H9 (cell line): ENCODE results near the gene FAAP100. TPM values are rescaled to one million over a fixed set of nuclear protein-coding genes. Genes with fewer than 3 reads are reported as not detected.
"Not testable (repeated sequence)": the region's sequence is repeated elsewhere in the genome, so short reads cannot be mapped to it uniquely, and the experiment has no call there.

Source experiments
- DNase-seq: peaks from one replicate; pipeline ENCODE4 v3.0.0-alpha.2; 2017
- H2AFZ ChIP-seq: one replicate; pipeline ENCODE4 v1.6.1; 2013; ENCODE audit warnings: mild to moderate bottlenecking, low read length, control low read depth, moderate library complexity
- H2AK5ac ChIP-seq: 2 replicates; pipeline ENCODE4 v1.6.1; 2013; ENCODE audit warnings: low read length, control low read depth, mixed read lengths; ENCODE audit not compliant: insufficient read length
- H2BK120ac ChIP-seq: one replicate; pipeline ENCODE4 v1.6.1; 2013; ENCODE audit warnings: low read depth, mild to moderate bottlenecking, low read length, control low read depth, inconsistent platforms; ENCODE audit not compliant: poor library complexity, severe bottlenecking
- H2BK12ac ChIP-seq: 2 replicates; pipeline ENCODE4 v1.6.1; 2013; ENCODE audit warnings: low read length, control low read depth, mixed read lengths, low read depth; ENCODE audit not compliant: insufficient read length
- H2BK15ac ChIP-seq: 2 replicates; pipeline ENCODE4 v1.6.1; 2013; ENCODE audit warnings: low read depth, low read length, control low read depth
- H2BK20ac ChIP-seq: one replicate; pipeline ENCODE4 v1.6.1; 2013; ENCODE audit warnings: low read depth, mild to moderate bottlenecking, low read length, control low read depth, inconsistent platforms; ENCODE audit not compliant: poor library complexity, severe bottlenecking
- H2BK5ac ChIP-seq: 2 replicates; pipeline ENCODE4 v1.6.1; 2013; ENCODE audit warnings: low read length, control low read depth, mixed read lengths; ENCODE audit not compliant: insufficient read length
- H3K14ac ChIP-seq: 2 replicates; pipeline ENCODE4 v1.6.1; 2013; ENCODE audit warnings: low read length, control low read depth; ENCODE audit not compliant: insufficient read depth
- H3K18ac ChIP-seq: 2 replicates; pipeline ENCODE4 v1.6.1; 2013; ENCODE audit warnings: low read depth, mild to moderate bottlenecking, mixed read lengths, low read length, control low read depth; ENCODE audit not compliant: insufficient read length
- H3K23ac ChIP-seq: 2 replicates; pipeline ENCODE4 v1.6.1; 2013; ENCODE audit warnings: low read length, control low read depth, mixed read lengths, low read depth; ENCODE audit not compliant: insufficient read length
- H3K23me2 ChIP-seq: 2 replicates; pipeline ENCODE4 v1.6.1; 2013; ENCODE audit warnings: low read depth, mild to moderate bottlenecking, mixed read lengths, low read length, control low read depth; ENCODE audit not compliant: insufficient read length, poor library complexity, severe bottlenecking
- H3K27ac ChIP-seq: 2 replicates; pipeline ENCODE4 v1.5.1; 2013; ENCODE audit warnings: low read length, control low read depth, mixed read lengths, low read depth; ENCODE audit not compliant: insufficient read length
- H3K27me3 ChIP-seq: 2 replicates; pipeline ENCODE4 v1.6.1; 2013; ENCODE audit warnings: low read length, control low read depth, inconsistent platforms; ENCODE audit not compliant: insufficient read depth
- H3K4ac ChIP-seq: 2 replicates; pipeline ENCODE4 v1.6.1; 2013; ENCODE audit warnings: low read depth, mild to moderate bottlenecking, control low read depth, inconsistent platforms, low read length, moderate library complexity
- H3K4me1 ChIP-seq: 2 replicates; pipeline ENCODE4 v1.6.1; 2013; ENCODE audit warnings: low read length, control low read depth, inconsistent platforms; ENCODE audit not compliant: insufficient read depth
- H3K4me2 ChIP-seq: 2 replicates; pipeline ENCODE4 v1.6.1; 2013; ENCODE audit warnings: low read length, control low read depth, mixed read lengths; ENCODE audit not compliant: insufficient read length, insufficient read depth
- H3K56ac ChIP-seq: 2 replicates; pipeline ENCODE4 v1.6.1; 2013; ENCODE audit warnings: low read depth, mild to moderate bottlenecking, mixed read lengths, low read length, control low read depth; ENCODE audit not compliant: insufficient read length
- H3K79me1 ChIP-seq: 2 replicates; pipeline ENCODE4 v1.6.1; 2013; ENCODE audit warnings: low read depth, mild to moderate bottlenecking, moderate library complexity, low read length, control low read depth, inconsistent platforms; ENCODE audit not compliant: insufficient read depth, poor library complexity, severe bottlenecking
- H3K79me2 ChIP-seq: 2 replicates; pipeline ENCODE4 v1.6.1; 2013; ENCODE audit warnings: low read length, control low read depth, inconsistent platforms; ENCODE audit not compliant: insufficient read depth
- H3K9ac ChIP-seq: 2 replicates; pipeline ENCODE4 v1.6.1; 2013; ENCODE audit warnings: low read length, control low read depth, mixed read lengths; ENCODE audit not compliant: insufficient read length; ENCODE audit errors: extremely low read depth
- H3K9me3 ChIP-seq: one replicate; pipeline ENCODE4 v1.6.1; 2013; ENCODE audit warnings: low read depth, low read length, inconsistent platforms; ENCODE audit not compliant: control insufficient read depth
- H3T11ph ChIP-seq: one replicate; pipeline ENCODE4 v1.6.1; 2013; ENCODE audit warnings: mild to moderate bottlenecking, low read length, control low read depth, inconsistent platforms
- H4K20me1 ChIP-seq: one replicate; pipeline ENCODE4 v1.6.1; 2013; ENCODE audit not compliant: control insufficient read depth, insufficient read length, insufficient read depth
- H4K5ac ChIP-seq: 2 replicates; pipeline ENCODE4 v1.6.1; 2013; ENCODE audit warnings: low read depth, mild to moderate bottlenecking, mixed read lengths, low read length, control low read depth; ENCODE audit not compliant: insufficient read length
- H4K8ac ChIP-seq: replicated peaks from 2 replicates; pipeline ENCODE4 v1.6.1; 2013; ENCODE audit warnings: low read length, control low read depth, mixed read lengths, low read depth; ENCODE audit not compliant: insufficient read length
- H4K91ac ChIP-seq: 2 replicates; pipeline ENCODE4 v1.6.1; 2013; ENCODE audit warnings: low read depth, mild to moderate bottlenecking, moderate library complexity, mixed read lengths, low read length, control low read depth; ENCODE audit not compliant: insufficient read length
- H3K27ac Mint-ChIP-seq, 3 experiments: 2 replicates in 2 of 3; 3 replicates in 1 of 3; pipeline ENCODE4 v1.8.0; 2020 to 2021; ENCODE audit warnings: mixed read lengths in 3 of 3, mild to moderate bottlenecking in 1 of 3, moderate library complexity in 1 of 3
- H3K27me3 Mint-ChIP-seq: 2 replicates; pipeline ENCODE4 v1.8.0; 2021; ENCODE audit warnings: low read depth, mild to moderate bottlenecking, moderate library complexity, mixed read lengths
- H3K36me3 Mint-ChIP-seq, 3 experiments: 2 replicates in 2 of 3; 3 replicates in 1 of 3; pipeline ENCODE4 v1.8.0; 2020 to 2021; ENCODE audit warnings: low read depth in 3 of 3, mixed read lengths in 3 of 3; ENCODE audit not compliant: insufficient read depth in 1 of 3
- H3K4me1 Mint-ChIP-seq, 2 experiments: 2 replicates each; pipeline ENCODE4 v1.8.0; 2020; ENCODE audit warnings: mixed read lengths in 2 of 2
- H3K4me3 Mint-ChIP-seq, 2 experiments: 2 replicates in 1 of 2; 3 replicates in 1 of 2; pipeline ENCODE4 v1.8.0; 2020 to 2021; ENCODE audit warnings: mild to moderate bottlenecking in 2 of 2, mixed read lengths in 2 of 2, moderate library complexity in 1 of 2
- H3K9me3 Mint-ChIP-seq, 2 experiments: 2 replicates in 1 of 2; 3 replicates in 1 of 2; pipeline ENCODE4 v1.8.0; 2020; ENCODE audit warnings: mild to moderate bottlenecking in 2 of 2, mixed read lengths in 2 of 2, moderate library complexity in 1 of 2
- WGBS: extraction: QIAGEN DNeasy Blood & Tissue Kit; methylation state at CpG from one replicate; pipeline ENCODE4 v1.1.7; 2013; ENCODE audit warnings: missing lambda C conversion rate, low lambda C conversion rate, mixed read lengths; ENCODE audit not compliant: insufficient read length; ENCODE audit errors: extremely low coverage; 5-methylcytosine and 5-hydroxymethylcytosine counted together
- total RNA-seq: library from RNA; stranded (reverse); gene quantifications from 2 replicates; pipeline ENCODE4 v1.2.1, GENCODE V29; 2021
- TF ChIP-seq, protein P1 (sequence below): fragments of 200-600 bp; sonication (generic); conservative IDR thresholded peaks from 3 replicates; pipeline ENCODE4 v1.8.0; 2021; ENCODE audit warnings: antibody characterized with exemption, mild to moderate bottlenecking

The FAAP100 gene
- total RNA-seq, 1 experiment from 2014 or later: 54.0 TPM

DNA sequence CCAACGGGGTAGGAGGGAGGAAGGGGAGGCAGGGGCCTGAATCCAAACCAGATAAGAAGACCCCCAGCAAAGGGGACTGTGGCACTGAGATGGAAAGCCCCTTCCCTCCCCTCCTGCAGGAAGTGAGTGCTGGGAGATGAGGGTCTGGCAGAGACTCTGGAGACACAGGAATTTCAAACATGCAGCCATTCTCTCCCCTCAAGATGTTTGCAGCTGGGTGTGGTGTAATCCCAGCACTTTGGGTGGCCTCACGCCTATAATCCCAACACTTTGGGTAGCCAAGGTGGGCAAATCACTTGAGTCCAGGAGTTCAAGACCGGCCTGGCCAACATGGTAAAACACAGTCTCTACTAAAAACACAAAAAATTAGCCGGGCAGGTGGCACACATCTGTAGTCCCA lies 33.9 kb upstream of the FAAP100 start:
- TF ChIP-seq, protein P1, sequence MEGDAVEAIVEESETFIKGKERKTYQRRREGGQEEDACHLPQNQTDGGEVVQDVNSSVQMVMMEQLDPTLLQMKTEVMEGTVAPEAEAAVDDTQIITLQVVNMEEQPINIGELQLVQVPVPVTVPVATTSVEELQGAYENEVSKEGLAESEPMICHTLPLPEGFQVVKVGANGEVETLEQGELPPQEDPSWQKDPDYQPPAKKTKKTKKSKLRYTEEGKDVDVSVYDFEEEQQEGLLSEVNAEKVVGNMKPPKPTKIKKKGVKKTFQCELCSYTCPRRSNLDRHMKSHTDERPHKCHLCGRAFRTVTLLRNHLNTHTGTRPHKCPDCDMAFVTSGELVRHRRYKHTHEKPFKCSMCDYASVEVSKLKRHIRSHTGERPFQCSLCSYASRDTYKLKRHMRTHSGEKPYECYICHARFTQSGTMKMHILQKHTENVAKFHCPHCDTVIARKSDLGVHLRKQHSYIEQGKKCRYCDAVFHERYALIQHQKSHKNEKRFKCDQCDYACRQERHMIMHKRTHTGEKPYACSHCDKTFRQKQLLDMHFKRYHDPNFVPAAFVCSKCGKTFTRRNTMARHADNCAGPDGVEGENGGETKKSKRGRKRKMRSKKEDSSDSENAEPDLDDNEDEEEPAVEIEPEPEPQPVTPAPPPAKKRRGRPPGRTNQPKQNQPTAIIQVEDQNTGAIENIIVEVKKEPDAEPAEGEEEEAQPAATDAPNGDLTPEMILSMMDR: no peak
- Histone ChIP-seq H3K4ac (no peak overlapping the region), H3K79me2 (no peaks in the 10 kb centered on the region), H3K23ac (no peak overlapping the region), H2AK5ac (no peak overlapping the region), H3K79me1 (no peaks in the 10 kb centered on the region), H2BK120ac (no peak overlapping the region), H3T11ph (no peak overlapping the region), H2AFZ (no peak overlapping the region), H4K8ac (no peak overlapping the region), H4K20me1 (no peaks in the 10 kb centered on the region), H3K27ac (no peak overlapping the region), H3K9ac (no peak overlapping the region), H4K5ac (no peak overlapping the region), H2BK15ac (no peak overlapping the region), H2BK5ac (no peak overlapping the region), H3K27me3 (no peaks in the 10 kb centered on the region), H3K23me2 (no peaks in the 10 kb centered on the region), H3K4me2 (no peak overlapping the region), H4K91ac (no peak overlapping the region), H3K18ac (no peak overlapping the region), H3K9me3 (no peaks in the 10 kb centered on the region), H3K56ac (no peak overlapping the region), H3K14ac (no peak overlapping the region), H2BK12ac (no peak overlapping the region), H3K4me1 (no peaks in the 10 kb centered on the region), H2BK20ac (no peak overlapping the region)
- no peaks in the 10 kb centered on the region for H3K9me3 Mint-ChIP-seq
- no peak for DNase-seq
- no CpG with 5 or more reads among the region's 4 CpGs for WGBS
- H3K27me3 Mint-ChIP-seq: no peaks in the 10 kb centered on the region
- H3K27ac Mint-ChIP-seq: no peak overlapping the region; a peak in 1 of 7 replicates
- no peak overlapping the region for H3K4me3 Mint-ChIP-seq
- H3K4me1 Mint-ChIP-seq: no peaks in the 10 kb centered on the region
- H3K36me3 Mint-ChIP-seq: peaks cover 42 to 88% (median 87%) of the 10 kb centered on the region in 3 experiments

DNA sequence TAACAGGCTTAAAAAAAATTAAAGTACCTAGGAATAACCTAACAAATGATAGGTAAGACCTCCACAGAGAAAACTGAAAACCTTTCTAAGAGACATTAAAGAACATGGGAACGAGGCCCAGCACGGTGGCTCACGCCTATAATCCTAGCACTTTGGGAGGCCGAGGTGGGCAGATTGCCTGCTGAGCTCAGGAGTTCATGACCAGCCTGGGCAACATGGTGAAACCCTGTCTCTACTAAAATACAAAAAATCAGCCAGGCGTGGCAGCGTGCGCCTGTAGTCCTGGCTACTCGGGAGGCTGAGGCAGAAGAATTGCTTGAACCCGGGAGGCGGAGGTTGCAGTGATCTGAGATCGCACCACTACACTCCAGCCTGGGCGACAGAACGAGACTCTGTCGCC lies 32.6 kb upstream of the FAAP100 start:
- H2AFZ ChIP-seq, H3K27me3 Mint-ChIP-seq, H3K9me3 Mint-ChIP-seq, H3K79me2 ChIP-seq, H2BK12ac ChIP-seq, H3K4me1 ChIP-seq, H3K4ac ChIP-seq, H3K9me3 ChIP-seq, H4K20me1 ChIP-seq, H3T11ph ChIP-seq, H2BK15ac ChIP-seq, H3K27ac Mint-ChIP-seq, H2BK20ac ChIP-seq, H2BK120ac ChIP-seq, H3K23me2 ChIP-seq, DNase-seq, H3K27me3 ChIP-seq, H3K4me2 ChIP-seq, H3K4me3 Mint-ChIP-seq, H4K5ac ChIP-seq, H3K14ac ChIP-seq, H3K9ac ChIP-seq, H3K79me1 ChIP-seq, H3K23ac ChIP-seq, H3K27ac ChIP-seq, H2AK5ac ChIP-seq, H4K8ac ChIP-seq, H4K91ac ChIP-seq, H3K56ac ChIP-seq, H3K4me1 Mint-ChIP-seq, H2BK5ac ChIP-seq, H3K18ac ChIP-seq: not testable (repeated sequence)
- WGBS: no CpG with 5 or more reads among the region's 14 CpGs
- H3K36me3 Mint-ChIP-seq: peaks cover 45 to 86% (median 86%) of the 10 kb centered on the region in 3 experiments
